ENCODE results near the gene ADD3. TPM values are rescaled to one million over a fixed set of nuclear protein-coding genes. Genes with fewer than 3 reads are reported as not detected.

ADD3 gene
- total and polyA plus RNA-seq, 5 donors = 47.4 to 146 (median 122) TPM

GRCh38 chr10:110153396-110153795, 145.6 kb downstream of the ADD3 start:
- DNase-seq = no peak
- Histone ChIP-seq H3K9me3 (ENCODE audit: control insufficient read depth, low read length) (no peaks in the 10 kb centered on the region), H3K27me3 (ENCODE audit: control insufficient read depth, insufficient read depth) (no peaks in the 10 kb centered on the region), H3K4me3 (ENCODE audit: low read length) (no peak overlapping the region), H3K4me1 (ENCODE audit: control insufficient read depth, insufficient read depth, low read length) (no peaks in the 10 kb centered on the region), H3K27ac (ENCODE audit: low read length) (no peak overlapping the region)
- WGBS = 90% methylated on average over 7 of the region's 7 CpGs
- no peak for ATAC-seq
- intact Hi-C loops (cut with DNase I) = no loop called here

GRCh38 chr10:110156046-110156445, 148.3 kb downstream of the ADD3 start:
- no peaks in the 10 kb centered on the region for H3K9me3 ChIP-seq (ENCODE audit: control insufficient read depth, low read length)
- intact Hi-C loops (cut with DNase I) = loop anchor here in 1 of 4 donors (1.0 kb wide), 1 partner anchor 18 kb away; no protein-coding TSS in a partner anchor
- ATAC-seq = no peak
- H3K4me1 ChIP-seq (ENCODE audit: control insufficient read depth, insufficient read depth, low read length) = no peaks in the 10 kb centered on the region
- 95% methylated on average over 8 of the region's 8 CpGs for WGBS
- no peak overlapping the region for H3K27ac ChIP-seq (ENCODE audit: low read length)
- H3K4me3 ChIP-seq (ENCODE audit: low read length) = no peak overlapping the region
- no peak for DNase-seq
- no peaks in the 10 kb centered on the region for H3K27me3 ChIP-seq (ENCODE audit: control insufficient read depth, insufficient read depth)

- Histone ChIP-seq H3K27me3 (ENCODE audit: control insufficient read depth, insufficient read depth) (no peaks in the 10 kb centered on the region), H3K9me3 (ENCODE audit: control insufficient read depth, low read length) (no peaks in the 10 kb centered on the region), H3K4me3 (ENCODE audit: low read length) (no peak overlapping the region), H3K4me1 (ENCODE audit: control insufficient read depth, insufficient read depth, low read length) (no peaks in the 10 kb centered on the region), H3K27ac (ENCODE audit: low read length) (no peak overlapping the region)
- intact Hi-C loops (cut with DNase I) = no loop called here
- ATAC-seq (no peak), DNase-seq (no peak)
- WGBS = 90% methylated on average over 11 of the region's 11 CpGs
These were observed 150.5 kb downstream of the ADD3 start for GRCh38 chr10:110158051-110159005.

GRCh38 chr10:110160081-110160480, 152.3 kb downstream of the ADD3 start:
- Histone ChIP-seq H3K9me3 (ENCODE audit: control insufficient read depth, low read length) (no peaks in the 10 kb centered on the region), H3K4me3 (ENCODE audit: low read length) (no peak overlapping the region)

GRCh38 chr10:110160522-110160921, 152.7 kb downstream of the ADD3 start:
- no peaks in the 10 kb centered on the region for H3K9me3 ChIP-seq (ENCODE audit: control insufficient read depth, low read length)
- ATAC-seq (no peak), DNase-seq (no peak)
- no peaks in the 10 kb centered on the region for H3K4me1 ChIP-seq (ENCODE audit: control insufficient read depth, insufficient read depth, low read length)
- H3K27ac ChIP-seq (ENCODE audit: low read length) = no peak overlapping the region
- intact Hi-C loops (cut with DNase I) = no loop called here
- no peaks in the 10 kb centered on the region for H3K27me3 ChIP-seq (ENCODE audit: control insufficient read depth, insufficient read depth)
- no peak overlapping the region for H3K4me3 ChIP-seq (ENCODE audit: low read length)

More at GRCh38 chr10:110160081-110160480, 152.3 kb downstream of the ADD3 start:
- H3K27me3 ChIP-seq (ENCODE audit: control insufficient read depth, insufficient read depth) = no peaks in the 10 kb centered on the region
- intact Hi-C loops (cut with DNase I) = no loop called here
- WGBS = 92% methylated on average over 4 of the region's 4 CpGs
- H3K4me1 ChIP-seq (ENCODE audit: control insufficient read depth, insufficient read depth, low read length) = no peaks in the 10 kb centered on the region
- DNase-seq (no peak), ATAC-seq (no peak)
- no peak overlapping the region for H3K27ac ChIP-seq (ENCODE audit: low read length)

- H3K4me1 ChIP-seq (ENCODE audit: control insufficient read depth, insufficient read depth, low read length) = no peaks in the 10 kb centered on the region
- H3K27me3 ChIP-seq (ENCODE audit: control insufficient read depth, insufficient read depth) = no peaks in the 10 kb centered on the region
- ATAC-seq (no peak), DNase-seq (no peak)
- intact Hi-C loops (cut with DNase I) = no loop called here
- no peak overlapping the region for H3K27ac ChIP-seq (ENCODE audit: low read length)
- no peaks in the 10 kb centered on the region for H3K9me3 ChIP-seq (ENCODE audit: control insufficient read depth, low read length)
- 47% methylated on average over 6 of the region's 6 CpGs for WGBS
- no peak overlapping the region for H3K4me3 ChIP-seq (ENCODE audit: low read length)
These were observed 155.0 kb downstream of the ADD3 start for GRCh38 chr10:110162741-110163145.

GRCh38 chr10:110163192-110163773, 155.5 kb downstream of the ADD3 start:
- DNase-seq (no peak), ATAC-seq (no peak)
- Histone ChIP-seq H3K27ac (ENCODE audit: low read length) (no peak overlapping the region), H3K4me1 (ENCODE audit: control insufficient read depth, insufficient read depth, low read length) (peaks cover under 1% of the 10 kb centered on the region), H3K27me3 (ENCODE audit: control insufficient read depth, insufficient read depth) (no peaks in the 10 kb centered on the region), H3K9me3 (ENCODE audit: control insufficient read depth, low read length) (no peaks in the 10 kb centered on the region), H3K4me3 (ENCODE audit: low read length) (no peak overlapping the region)
- intact Hi-C loops (cut with DNase I) = no loop called here
- 83% methylated on average over 5 of the region's 5 CpGs for WGBS

- DNase-seq = no peak
- Histone ChIP-seq H3K27me3 (ENCODE audit: control insufficient read depth, insufficient read depth) (no peaks in the 10 kb centered on the region), H3K9me3 (ENCODE audit: control insufficient read depth, low read length) (no peaks in the 10 kb centered on the region), H3K4me3 (ENCODE audit: low read length) (no peak overlapping the region), H3K4me1 (ENCODE audit: control insufficient read depth, insufficient read depth, low read length) (peaks cover 2% of the 10 kb centered on the region), H3K27ac (ENCODE audit: low read length) (no peak overlapping the region)
- intact Hi-C loops (cut with DNase I) = no loop called here
- ATAC-seq = no peak
- WGBS = 65% methylated on average over 4 of the region's 4 CpGs
These were observed 156.1 kb downstream of the ADD3 start for GRCh38 chr10:110163841-110164240.

GRCh38 chr10:110165239-110165638, 157.5 kb downstream of the ADD3 start:
- ATAC-seq = no peak
- Histone ChIP-seq H3K27me3 (ENCODE audit: control insufficient read depth, insufficient read depth) (no peaks in the 10 kb centered on the region), H3K4me1 (ENCODE audit: control insufficient read depth, insufficient read depth, low read length) (peaks cover 4% of the 10 kb centered on the region), H3K4me3 (ENCODE audit: low read length) (no peak overlapping the region), H3K27ac (ENCODE audit: low read length) (no peak overlapping the region), H3K9me3 (ENCODE audit: control insufficient read depth, low read length) (no peaks in the 10 kb centered on the region)
- no peak for DNase-seq
- WGBS = 91% methylated on average over 6 of the region's 6 CpGs
- intact Hi-C loops (cut with DNase I) = no loop called here

- Histone ChIP-seq H3K4me1 (ENCODE audit: control insufficient read depth, insufficient read depth, low read length) (peaks cover 5% of the 10 kb centered on the region), H3K4me3 (ENCODE audit: low read length) (no peak overlapping the region), H3K9me3 (ENCODE audit: control insufficient read depth, low read length) (no peaks in the 10 kb centered on the region), H3K27me3 (ENCODE audit: control insufficient read depth, insufficient read depth) (no peaks in the 10 kb centered on the region), H3K27ac (ENCODE audit: low read length) (no peak overlapping the region)
- DNase-seq (no peak), ATAC-seq (no peak)
- intact Hi-C loops (cut with DNase I) = no loop called here
- WGBS = 92% methylated on average over 7 of the region's 7 CpGs
These were observed 159.4 kb downstream of the ADD3 start for GRCh38 chr10:110167149-110167548.
